ENCODE results near the gene TMEM179B.
"Not testable (repeated sequence)": the region's sequence is repeated elsewhere in the genome, so short reads cannot be mapped to it uniquely, and the experiment has no call there.

TMEM179B gene

GRCh38 chr11:62816557-62816956, 29.4 kb downstream of the TMEM179B start:
- DNase-seq (ENCODE audit: low read depth), result no peak
- no peak for TF ChIP-seq CTCF (IDR thresholded peaks at IDR 0.05; ENCODE audit: low read depth, low read length, missing control alignments)
- no peak overlapping the region for H3K4me3 ChIP-seq (ENCODE audit: low read depth, low read length)

- no peak for DNase-seq (ENCODE audit: low read depth)
- no peak for TF ChIP-seq CTCF (IDR thresholded peaks at IDR 0.05; ENCODE audit: low read depth, low read length, missing control alignments)
- H3K4me3 ChIP-seq (ENCODE audit: low read depth, low read length), result no peak overlapping the region
Measured at GRCh38 chr11:62817129-62817528, 29.9 kb downstream of the TMEM179B start.

GRCh38 chr11:62823677-62824076, 36.5 kb downstream of the TMEM179B start:
- no peak for DNase-seq (ENCODE audit: low read depth)
- no peak for TF ChIP-seq CTCF (IDR thresholded peaks at IDR 0.05; ENCODE audit: low read depth, low read length, missing control alignments)
- no peak overlapping the region for H3K4me3 ChIP-seq (ENCODE audit: low read depth, low read length)

- DNase-seq (ENCODE audit: low read depth), result not testable (repeated sequence)
Measured at GRCh38 chr11:62828130-62828529, 40.9 kb downstream of the TMEM179B start.

GRCh38 chr11:62830904-62831519, 43.8 kb downstream of the TMEM179B start:
- peak overlapping the region; percentile 85 for H3K4me3 ChIP-seq (ENCODE audit: low read depth, low read length)
- TF ChIP-seq CTCF (IDR thresholded peaks at IDR 0.05; ENCODE audit: low read depth, low read length, missing control alignments), result no peak
- DNase-seq (ENCODE audit: low read depth), result no peak

More at GRCh38 chr11:62828130-62828529, 40.9 kb downstream of the TMEM179B start:
- not testable (repeated sequence) for H3K4me3 ChIP-seq (ENCODE audit: low read depth, low read length)

- H3K4me3 ChIP-seq (ENCODE audit: low read depth, low read length), result peak within 1 kb of the TSS; percentile 85
- no peak for TF ChIP-seq CTCF (IDR thresholded peaks at IDR 0.05; ENCODE audit: low read depth, low read length, missing control alignments)
- DNase-seq (ENCODE audit: low read depth), result peak; percentile 95
Measured at GRCh38 chr11:62831520-62832335, 44.5 kb downstream of the TMEM179B start, which contains the start of gene STX5. STX5 (minus strand) TSS chr11:62832051; CDS start chr11:62831243, 808 bp downstream.

- DNase-seq (ENCODE audit: low read depth), result no peak
- no peak for TF ChIP-seq CTCF (IDR thresholded peaks at IDR 0.05; ENCODE audit: low read depth, low read length, missing control alignments)
- peak within 1 kb of the TSS; percentile 85 for H3K4me3 ChIP-seq (ENCODE audit: low read depth, low read length)
Measured at GRCh38 chr11:62832336-62833234, 45.4 kb downstream of the TMEM179B start, which contains the start of gene TEX54. TEX54 (minus strand) TSS chr11:62832841.
